GM21786 (cell line): ENCODE results near the gene KIAA0408.

Experiments used
- ATAC-seq: cut with Tn5 transposase; IDR thresholded peaks from one replicate; pipeline ENCODE4 v1.9.1; 2021; ENCODE audit not compliant: unreplicated experiment

KIAA0408 gene

DNA sequence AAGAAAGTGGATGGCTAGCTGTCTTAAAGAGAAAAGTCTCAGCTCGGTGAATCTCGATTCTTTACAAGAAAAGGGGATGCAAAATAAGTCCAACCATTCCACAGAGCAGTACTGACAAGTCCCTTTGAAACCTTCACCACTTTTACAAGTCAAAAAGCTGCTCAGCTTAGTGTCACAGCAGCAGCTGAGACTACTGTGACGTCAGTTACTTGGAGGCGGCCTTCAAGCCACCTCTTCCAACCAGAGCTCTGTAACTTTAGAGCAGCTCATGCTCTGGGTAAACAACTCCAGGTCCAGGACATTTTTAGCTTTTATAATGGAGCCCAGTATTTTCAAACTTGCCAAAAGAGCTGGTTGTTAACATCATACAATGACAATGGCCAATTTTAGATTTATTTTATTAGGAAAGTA is at the start of gene KIAA0408:
Gene KIAA0408 (minus strand): TSS at position 159 of the 411 bp plus-strand sequence. CDS start 5,408 bp downstream, outside the sequence.
- ATAC-seq, result no peak

DNA sequence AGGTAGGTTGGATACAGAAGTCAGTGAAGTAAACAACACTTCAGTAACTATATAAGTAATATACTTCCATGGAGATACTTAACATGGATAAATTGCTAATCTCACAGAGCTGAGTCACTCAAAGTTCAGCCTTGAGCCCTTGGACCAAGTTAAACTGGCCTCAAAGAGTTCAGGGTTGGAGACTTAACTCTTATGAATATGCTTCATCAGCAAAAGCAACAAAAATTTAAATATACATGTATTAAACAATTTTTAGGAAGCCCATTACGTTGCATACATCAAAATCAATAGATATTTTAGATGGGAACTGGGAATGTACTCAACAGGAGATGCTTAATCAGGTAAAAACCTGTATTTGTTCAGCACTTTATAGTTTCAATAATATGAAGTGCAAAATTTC is 47.7 kb upstream of the KIAA0408 start:
- no peak for ATAC-seq

DNA sequence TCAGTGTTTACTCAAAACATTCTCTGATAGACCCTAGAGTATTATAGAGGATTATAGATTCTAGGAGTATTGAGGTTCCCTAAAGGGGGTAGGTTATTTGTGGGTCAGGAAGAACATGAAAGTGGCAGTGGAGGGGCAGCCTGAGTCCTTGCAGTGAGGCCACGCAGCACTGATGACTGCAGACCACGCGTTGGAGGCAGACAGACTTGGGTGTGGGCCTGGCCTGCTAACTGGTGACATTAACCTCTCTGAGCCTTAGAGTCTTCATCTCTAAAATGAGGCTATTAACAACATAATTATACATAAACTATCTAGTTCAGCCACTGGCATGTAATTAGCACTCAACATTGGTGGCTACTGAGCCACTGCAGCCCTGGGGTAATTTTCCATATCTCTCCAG is 43.8 kb upstream of the KIAA0408 start:
- ATAC-seq, result no peak

DNA sequence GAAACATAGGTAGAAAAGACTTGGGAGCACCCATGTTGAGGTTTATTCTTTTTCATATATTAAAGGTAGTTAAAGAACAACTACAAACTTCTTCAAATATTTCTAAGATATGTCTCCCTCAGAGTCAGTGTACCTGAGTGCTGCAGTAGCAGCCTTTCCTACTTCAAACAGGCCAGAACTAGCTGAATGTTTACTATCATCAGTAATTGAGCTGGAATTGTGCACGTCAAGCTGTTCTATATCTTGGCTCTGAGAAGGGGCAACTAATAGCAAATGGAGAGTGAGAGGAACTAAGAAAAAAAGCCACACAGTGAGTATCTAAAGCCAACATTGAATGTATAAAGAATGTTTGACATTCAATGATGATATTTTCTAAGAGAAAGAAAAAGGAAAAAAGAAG is 38.2 kb upstream of the KIAA0408 start:
- no peak for ATAC-seq

DNA sequence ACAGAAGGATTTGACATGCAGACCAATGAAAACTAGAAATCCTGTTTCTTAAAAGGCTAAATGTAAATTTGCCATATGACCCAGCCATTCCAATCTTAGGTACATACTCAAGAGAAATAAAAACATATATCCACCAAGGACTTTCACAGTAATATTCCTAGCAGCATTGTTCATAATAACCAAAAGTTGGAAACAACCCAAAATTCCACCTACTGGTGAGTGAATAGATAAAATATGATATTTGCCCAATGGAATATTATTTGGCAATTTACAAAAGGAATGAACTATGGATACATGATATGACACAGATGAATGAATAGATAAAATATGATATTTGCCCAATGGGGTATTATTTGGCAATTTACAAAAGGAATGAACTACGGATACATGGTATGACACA is 37.3 kb upstream of the KIAA0408 start:
- ATAC-seq, result no peak

DNA sequence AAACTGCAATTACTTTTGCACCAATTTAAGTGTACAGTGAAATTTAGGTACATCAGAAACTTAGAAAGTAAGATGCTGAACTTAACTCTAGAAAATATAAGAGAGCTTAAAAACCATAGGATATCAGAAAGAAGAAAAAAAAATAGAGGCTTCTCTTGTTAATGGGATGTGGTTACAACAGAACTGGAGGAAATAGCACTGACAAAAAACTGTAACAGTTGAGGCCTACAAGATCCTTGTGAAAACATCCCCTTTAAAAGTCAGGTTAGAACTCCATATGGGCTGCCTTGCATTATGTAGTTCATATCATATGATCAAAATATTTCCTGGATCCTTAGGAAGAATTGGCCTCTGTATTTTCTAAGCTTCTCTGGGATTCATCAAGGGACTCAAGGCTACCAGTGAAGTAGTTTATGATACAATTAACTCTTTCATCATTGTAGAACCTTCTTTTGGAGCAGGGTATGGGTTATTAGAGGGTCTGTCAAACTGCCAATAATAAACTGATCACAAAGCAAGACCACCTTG is 35.1 kb upstream of the KIAA0408 start:
- ATAC-seq, result no peak

DNA sequence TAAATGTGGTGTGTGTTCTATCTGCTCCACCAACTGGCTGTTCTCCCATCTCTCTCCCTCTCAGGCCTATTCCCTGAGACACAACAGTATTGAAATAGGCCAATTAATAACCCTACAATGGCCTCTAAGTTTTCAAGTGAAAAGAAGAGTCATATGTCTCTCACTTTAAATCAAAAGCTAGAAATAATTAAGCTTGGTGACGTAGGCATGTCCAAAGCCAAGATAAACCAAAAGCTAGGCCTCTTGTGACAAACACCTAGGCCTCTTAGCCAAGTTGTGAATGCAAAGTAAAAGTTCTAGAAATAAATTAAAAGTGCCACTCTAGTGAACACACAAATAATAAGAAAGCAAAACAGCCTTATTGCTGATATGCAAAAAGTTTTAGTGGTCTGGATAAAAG is 30.1 kb upstream of the KIAA0408 start:
- ATAC-seq, result no peak

DNA sequence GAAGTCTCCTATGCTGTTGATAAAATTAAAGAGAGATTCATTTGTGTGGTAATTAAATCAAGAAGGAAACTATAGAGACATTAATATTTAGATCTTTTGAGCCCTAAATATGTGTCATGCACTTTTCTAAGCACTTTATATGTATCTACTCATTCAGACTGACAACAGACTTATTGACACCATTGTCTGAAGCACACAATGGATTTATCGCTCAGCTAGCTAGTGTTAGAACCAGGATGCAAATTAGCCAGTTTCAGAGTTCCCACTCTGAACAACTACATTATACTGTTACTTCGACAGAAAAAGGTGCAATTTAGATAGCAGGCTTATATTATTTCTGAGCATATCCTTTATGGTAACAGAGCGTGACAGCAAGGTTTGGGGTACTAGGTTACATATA is 27.7 kb upstream of the KIAA0408 start:
- no peak for ATAC-seq

DNA sequence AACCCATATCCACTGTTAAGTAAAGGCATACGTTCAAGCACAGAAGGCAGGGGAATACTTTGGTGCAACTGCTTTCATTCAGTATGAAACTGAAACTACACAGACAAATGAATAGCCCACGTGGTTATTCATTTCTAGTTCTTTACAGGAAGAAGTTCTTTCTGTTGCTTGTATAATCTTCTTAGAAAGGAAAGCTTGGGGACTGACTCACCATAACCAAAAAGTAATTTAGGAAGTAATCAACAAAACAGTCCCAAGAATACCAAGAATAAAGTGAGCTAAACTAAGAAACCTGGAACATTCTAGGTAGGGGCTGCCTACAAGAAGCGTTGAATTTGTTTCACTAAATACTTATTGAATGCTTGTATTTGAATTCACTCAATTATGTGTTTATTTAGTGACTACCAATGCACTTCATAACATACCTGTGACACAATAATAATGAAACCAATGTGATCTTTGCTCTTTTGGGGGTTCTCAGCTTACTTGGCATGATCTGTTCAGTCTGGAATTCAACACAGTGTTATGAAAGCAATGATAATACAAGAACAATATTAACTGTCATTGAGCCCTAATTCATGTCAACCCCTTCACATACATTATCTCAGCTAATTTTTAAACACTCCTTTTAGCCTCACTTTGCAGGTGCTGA is 25.1 kb upstream of the KIAA0408 start:
- peak; percentile 99 for ATAC-seq

DNA sequence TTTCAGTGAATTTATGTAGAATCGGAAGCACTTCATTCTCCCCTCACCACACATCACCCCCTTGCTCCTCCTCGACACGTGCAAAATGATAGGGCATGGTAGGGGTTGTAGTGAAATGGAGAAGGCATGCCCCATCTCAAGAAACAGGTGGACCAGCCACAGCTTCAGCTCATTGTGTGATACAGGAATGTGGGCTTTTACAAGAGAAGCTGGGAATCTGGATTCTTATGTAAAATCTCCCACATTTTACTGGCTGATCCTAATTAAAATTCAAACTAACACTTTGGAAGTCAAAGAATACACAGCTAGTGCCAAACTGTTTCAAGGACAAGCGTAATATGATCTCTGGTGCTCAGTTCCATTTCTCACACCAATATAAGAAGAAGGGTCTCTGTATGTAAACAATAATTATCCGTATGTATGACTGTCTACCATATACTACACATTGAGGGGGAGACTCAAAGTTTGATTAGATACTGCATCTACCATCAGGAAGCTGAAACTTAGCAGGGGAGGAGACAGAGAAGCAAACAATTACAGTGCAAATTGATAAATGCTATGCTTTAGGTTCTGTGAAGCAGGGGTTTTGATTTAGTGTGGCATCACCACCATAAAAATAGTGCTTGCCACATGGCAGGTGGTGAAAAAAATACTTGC is 24.3 kb upstream of the KIAA0408 start:
- peak; percentile 17 for ATAC-seq

DNA sequence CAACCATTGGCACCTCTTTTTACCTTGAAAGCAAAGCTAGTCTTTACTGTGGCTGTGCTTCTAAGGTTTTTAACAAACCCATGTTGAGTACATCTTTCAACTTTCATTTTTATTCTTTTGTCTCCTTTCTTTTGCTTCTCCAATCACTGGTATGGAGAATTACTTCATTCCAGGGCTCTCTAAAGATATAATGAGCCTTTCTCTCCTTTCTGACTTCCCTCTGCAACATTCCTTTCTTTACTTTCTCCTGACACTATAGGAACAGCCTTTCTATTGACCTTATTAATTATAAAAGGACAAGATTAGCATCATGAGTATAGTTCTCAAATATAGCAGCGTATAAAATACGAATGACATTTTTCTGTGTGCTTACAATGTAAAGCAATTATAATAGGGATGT is 23.1 kb upstream of the KIAA0408 start:
- no peak for ATAC-seq

DNA sequence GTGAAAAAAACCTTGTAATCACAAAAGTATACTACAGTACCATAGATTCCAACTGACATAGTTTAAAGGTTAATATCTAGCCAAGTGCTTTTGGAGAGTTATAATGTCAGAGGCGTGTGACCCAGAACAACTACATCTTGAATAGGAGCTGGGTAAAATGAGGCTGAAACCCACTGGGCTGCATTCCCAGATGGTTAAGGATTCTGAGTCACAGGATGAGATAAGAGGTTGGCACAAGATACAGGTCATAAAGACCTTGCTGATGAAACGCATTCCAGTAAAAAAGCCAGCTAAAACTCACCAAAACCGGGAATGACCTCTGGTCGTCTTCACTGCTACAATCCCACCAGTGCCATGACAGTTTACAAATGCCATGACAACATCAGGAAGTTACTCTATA is 22.4 kb upstream of the KIAA0408 start:
- ATAC-seq, result no peak

DNA sequence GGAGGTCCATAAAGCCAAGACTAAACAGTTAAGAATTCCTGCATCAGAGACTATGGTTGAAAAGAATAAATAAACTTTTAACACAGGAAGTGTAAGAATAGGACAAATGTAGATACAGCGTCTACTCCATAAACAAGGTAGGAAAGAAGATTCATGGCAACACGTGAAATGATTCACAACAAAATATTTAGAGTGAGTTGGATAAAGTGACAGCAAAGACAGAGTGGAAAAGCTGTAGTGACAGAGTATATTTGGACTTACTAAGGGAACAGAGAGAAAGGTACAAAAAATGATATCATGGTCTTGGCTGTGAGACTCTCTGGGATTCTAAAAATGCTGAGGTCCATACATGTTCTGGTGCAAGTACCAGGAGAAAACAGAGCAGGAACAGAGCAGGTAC is 21.9 kb upstream of the KIAA0408 start:
- no peak for ATAC-seq

DNA sequence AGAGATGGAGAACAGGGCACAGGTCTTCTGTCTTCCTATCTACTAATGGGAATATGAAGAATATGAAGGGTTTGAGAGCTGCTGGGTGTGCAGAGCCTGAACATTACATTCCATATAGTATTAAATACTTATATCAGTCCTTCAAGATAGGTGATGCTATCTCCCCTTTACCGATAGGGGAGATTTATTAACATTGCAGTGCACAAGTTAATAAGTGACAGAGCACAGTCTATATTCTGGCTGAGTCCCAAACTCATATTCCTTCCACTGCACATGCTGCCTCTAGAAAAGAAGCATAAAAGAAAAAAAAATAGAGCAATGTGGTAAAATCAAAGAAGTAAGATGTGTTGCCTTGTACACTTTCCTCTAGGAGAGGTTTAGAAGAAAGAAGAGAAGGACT is 18.5 kb upstream of the KIAA0408 start:
- no peak for ATAC-seq

DNA sequence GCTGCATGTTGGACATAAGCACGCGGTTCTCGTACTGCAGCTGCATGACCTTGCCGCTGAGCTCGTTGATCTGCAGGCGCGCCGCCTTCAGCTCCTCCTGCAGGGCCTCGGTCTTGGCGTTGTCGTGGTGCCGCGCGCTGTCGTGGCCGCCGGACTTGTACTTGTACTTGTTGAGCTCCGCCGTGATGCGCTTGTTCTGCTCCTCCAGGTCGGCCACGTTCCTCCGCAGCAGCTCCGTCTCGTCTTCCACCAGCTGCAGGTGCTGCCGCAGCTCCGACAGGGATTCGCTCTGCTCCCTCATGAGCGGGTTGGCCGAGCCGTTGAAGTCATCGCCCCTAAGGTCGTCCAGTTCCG is 16.6 kb upstream of the KIAA0408 start:
- no peak for ATAC-seq

DNA sequence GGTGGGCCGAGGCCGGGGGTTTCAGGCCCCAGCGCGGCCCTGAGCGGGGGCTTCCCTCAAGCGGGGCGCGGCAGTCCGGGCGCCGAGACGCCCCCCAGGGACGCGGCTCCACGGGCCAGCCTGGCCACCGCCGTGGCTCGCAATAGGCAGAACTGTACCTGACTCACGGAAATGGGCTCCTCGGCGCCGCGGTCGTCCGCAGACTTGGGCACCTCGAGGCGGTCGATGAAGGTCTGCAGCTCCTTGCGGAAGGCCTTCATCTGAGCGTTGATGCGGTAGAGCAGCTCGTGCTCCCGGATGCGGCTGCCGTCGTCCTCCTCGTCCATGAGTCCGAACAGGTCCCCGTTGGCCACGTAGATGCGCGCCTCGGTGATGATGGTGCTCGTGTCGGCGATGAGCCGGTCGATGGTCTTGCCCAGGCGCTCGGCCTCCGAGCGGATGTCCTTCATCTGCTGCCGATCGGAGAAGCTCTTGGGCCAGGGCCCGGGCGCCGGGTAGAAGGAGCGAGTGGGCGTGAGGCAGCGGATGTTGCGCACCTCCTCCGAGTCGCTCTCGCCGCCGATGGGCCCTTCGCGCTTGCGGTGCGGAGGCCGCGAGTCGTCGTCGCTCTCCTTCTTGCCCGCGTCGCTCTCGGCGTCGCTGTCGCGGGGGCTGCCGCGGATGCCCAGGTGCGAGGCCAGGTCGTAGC is 16.1 kb upstream of the KIAA0408 start:
- ATAC-seq, result no peak

DNA sequence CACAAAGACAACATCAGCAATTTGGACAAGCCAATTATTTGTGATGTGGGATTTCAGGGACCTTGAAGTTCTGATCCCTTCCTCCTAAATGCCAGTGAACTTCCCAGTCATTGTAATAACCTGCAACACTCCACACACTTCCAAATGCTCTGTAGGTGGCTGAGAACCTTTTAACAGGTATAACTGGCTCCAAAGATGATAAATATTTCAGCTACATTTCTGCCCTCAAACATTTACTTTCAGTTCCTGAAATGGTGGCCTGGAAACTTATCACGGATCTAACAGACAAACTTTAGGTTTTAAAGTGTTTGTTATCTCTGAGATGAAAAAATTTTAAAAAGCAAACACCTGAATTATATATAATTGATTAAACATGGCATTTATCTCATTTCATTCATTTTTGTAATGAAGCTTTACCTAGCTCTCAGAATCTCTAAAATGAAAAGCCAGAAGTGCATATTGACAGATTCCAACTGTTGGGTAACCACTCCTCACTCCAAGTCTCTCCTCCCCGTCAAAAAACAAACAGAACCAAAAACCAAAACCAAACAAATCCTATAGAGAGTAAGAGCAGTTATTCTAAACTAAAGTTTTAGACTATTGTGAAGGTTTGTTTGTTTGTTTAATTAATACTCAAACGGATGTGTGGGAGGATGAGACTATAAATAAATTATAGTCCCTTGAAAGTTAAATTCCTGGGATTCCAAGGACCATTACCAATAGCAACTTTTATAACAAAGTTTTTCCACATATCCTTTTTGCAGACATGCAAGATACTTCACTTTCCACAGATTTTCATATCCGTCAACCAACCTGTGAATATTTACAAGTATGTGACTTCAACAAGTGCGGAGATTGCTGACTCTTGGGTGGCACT is 12.4 kb upstream of the KIAA0408 start:
- ATAC-seq, result peak; percentile 85

DNA sequence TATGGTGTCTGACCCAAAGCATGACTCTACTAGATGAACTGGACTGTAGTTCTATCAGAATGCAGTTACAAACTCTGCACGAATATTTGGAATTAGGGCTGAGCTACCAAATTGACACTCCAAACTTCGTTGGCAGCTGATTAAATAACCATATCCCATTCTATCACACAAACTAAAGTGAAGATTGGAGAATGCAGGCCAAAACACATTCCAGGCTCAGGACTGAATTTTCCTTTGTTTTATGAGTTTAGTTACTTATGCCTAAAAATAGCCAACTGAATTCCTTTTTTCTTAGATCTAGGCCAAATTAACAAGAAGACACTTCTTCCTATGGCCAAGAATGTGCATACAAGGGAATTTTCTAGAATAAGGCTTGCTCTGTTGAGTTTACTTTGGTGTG is 9.7 kb upstream of the KIAA0408 start:
- ATAC-seq, result no peak

DNA sequence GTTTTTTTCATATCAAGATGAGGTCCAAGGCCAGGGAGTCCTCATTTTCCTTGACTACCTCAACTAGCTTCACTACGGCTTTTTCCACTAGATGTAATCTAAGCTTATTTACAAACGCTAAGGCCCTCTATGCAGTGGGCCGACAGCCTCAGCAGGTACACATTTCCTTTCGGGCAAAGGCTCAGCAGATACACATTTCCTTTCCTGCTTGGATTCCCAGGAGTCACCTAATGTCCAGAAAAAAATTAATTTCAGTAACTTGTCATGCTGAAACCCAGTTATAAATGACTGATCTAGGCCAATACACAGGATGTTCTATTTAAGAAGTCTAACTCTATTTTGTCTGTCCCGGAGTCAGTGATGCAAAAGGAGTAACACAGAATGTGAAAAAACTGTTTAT is 7.2 kb upstream of the KIAA0408 start:
- no peak for ATAC-seq

DNA sequence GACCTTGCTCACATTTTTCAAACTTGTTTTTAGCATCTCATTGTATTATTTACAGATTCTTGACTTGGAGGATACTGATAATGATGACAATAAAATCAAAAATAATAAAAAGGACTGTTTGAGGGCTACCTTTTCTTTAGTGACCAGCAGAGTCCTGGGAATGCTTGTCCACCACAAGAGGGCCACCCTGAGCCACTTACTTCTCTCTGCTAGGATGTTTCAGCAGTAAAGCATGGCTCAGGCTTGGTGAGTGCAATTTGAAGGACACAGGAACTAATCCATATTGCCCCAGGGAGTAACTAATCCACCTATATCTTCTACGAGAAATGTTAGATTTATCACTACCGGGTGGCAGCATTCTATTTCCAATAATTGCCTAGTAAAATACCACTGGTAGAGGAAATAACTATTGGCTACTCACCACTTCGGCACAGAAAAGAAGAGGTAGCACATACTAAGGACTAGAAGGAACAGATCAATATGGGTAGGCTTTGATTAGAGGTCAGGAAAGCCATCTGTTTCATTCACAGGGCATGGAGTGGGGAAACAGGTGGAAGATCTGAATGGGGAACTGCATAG is 5.8 kb upstream of the KIAA0408 start:
- peak; percentile 86 for ATAC-seq
